Measurements from ENCODE around the gene CD69. TPM values are rescaled to one million over a fixed set of nuclear protein-coding genes. Genes with fewer than 3 reads are reported as not detected.
A peak's percentile ranks its signal among the peaks of the same experiment; 100 is the strongest.
"Not testable (repeated sequence)": the region's sequence is repeated elsewhere in the genome, so short reads cannot be mapped to it uniquely, and the experiment has no call there.

The CD69 gene
- total RNA-seq, 2 experiments from 2014 or later = 150 to 153 TPM

DNA sequence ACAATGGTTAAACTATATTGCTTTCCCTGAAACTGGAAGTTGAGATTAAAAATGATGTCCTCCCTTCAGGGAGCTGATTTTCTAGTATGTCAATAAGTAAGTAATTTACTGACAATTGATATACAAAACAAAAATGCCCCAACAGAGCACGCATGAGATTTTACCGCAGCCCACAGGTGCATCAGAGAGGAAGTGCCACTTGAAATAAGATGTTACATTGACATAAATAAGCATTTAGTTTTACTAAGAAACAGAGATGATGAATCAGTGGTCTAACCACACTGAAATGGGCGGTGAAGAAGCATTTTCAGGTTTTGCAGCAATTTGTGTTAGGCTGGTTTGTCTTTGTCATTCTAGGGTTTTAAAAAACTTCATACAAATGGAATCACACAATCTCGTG, 19.0 kb downstream of the CD69 start:
- CTCF ChIA-PET = interaction anchor here (0.9 to 2.7 kb wide), 10 partner anchors 9 to 411 kb away, joined by 3 to 88 read pairs (median 6); partner anchors contain the start of genes CLEC2D and CLECL1
- intact Hi-C loops (cut with micrococcal nuclease) = loop anchor here (1.0 to 5.0 kb wide), 11 partner anchors 8 to 931 kb away; partner anchors contain the start of genes CLECL1 and STYK1
- peak overlapping the region; percentile 70 for H3K4me3 Mint-ChIP-seq
- peaks cover 3% of the 10 kb centered on the region for H3K36me3 Mint-ChIP-seq (ENCODE audit: low read depth)
- peaks cover 66% of the 10 kb centered on the region for H3K4me1 Mint-ChIP-seq (ENCODE audit: low read depth)
- no peaks in the 10 kb centered on the region for H3K27me3 Mint-ChIP-seq (ENCODE audit: low read depth)
- no peaks in the 10 kb centered on the region for H3K9me3 Mint-ChIP-seq
- peak overlapping the region; percentile 60 for H3K27ac Mint-ChIP-seq
- peak; percentile 91 for DNase-seq

DNA sequence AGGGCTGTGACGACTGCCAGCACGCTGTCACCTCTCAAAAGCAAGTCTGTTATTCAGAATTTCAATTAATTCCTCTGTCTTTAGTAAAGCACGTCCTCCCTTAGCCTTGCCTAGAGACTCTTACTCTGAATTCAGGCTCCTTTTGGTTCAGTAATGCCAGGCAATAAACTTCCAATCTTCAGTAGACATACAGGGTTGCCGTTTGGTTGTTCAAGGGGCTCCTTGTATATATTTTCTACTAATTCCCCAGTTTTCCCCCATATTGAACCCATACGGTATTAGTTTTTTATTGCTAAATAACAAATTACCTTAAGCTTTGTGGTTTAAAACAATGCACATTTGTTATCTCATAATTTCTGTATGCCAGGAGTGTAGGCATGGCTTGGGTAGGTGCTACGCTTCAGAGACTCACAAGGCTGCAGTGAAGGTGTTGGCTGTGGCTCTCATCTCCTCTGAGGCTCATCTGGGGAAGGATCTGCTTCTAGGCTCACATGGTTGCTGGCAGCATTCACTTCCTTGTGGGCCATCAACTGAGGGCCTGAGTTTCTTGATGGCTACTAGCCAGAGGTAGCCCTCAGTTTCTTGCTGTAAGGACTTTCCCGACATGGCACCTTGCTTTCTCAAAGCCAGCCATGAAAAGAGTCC, 20.5 kb downstream of the CD69 start:
- no peak for DNase-seq
- H3K27ac Mint-ChIP-seq = peak overlapping the region; percentile 65
- peaks cover 3% of the 10 kb centered on the region for H3K36me3 Mint-ChIP-seq (ENCODE audit: low read depth)
- intact Hi-C loops (cut with micrococcal nuclease) = loop anchor here (2.0 to 5.0 kb wide), 3 partner anchors 33 to 932 kb away; partner anchors contain the start of gene STYK1
- peak overlapping the region; percentile 61 for H3K4me3 Mint-ChIP-seq
- H3K27me3 Mint-ChIP-seq (ENCODE audit: low read depth) = no peaks in the 10 kb centered on the region
- H3K4me1 Mint-ChIP-seq (ENCODE audit: low read depth) = peaks cover 69% of the 10 kb centered on the region
- peaks cover 3% of the 10 kb centered on the region for H3K9me3 Mint-ChIP-seq
- CTCF ChIA-PET = interaction anchor here (1.5 kb wide), 1 partner anchor 32 kb away, joined by 3 read pairs; no protein-coding TSS in a partner anchor

DNA sequence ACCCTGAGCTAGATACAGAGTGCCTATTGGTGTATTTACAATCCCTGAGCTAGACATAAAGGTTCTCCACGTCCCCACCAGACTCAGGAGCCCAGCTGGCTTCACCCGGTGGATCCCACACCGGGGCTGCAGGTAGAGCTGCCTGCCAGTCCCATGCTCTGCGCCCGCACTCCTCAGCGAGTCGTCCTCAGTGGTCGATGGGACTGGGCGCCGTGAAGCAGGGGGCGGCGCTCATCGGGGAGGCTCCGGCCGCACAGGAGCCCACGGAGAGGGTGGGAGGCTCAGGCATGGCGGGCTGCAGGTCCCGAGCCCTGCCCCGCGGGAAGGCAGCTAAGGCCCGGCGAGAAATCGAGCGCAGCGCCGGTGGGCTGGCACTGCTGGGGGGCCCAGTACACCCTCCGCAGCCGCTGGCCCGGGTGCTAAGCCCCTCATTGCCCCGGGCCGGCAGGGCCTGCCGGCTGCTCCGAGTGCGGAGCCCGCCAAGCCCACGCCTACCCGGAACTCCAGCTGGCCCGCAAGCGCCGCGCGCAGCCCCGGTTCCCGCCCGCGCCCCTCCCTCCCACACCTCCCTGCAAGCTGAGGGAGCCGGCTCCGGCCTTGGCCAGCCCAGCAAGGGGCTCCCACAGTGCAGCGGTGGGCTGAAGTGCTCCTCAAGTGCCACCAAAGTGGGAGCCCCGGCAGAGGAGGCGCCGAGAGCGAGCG, 21.1 kb downstream of the CD69 start:
- not testable (repeated sequence) for DNase-seq; H3K27me3 Mint-ChIP-seq (ENCODE audit: low read depth); H3K9me3 Mint-ChIP-seq; H3K36me3 Mint-ChIP-seq (ENCODE audit: low read depth); H3K27ac Mint-ChIP-seq
- peak overlapping the region; percentile 61 for H3K4me3 Mint-ChIP-seq
- CTCF ChIA-PET = interaction anchor here (1.2 to 1.5 kb wide), 2 partner anchors 31 kb away, joined by 3 to 5 read pairs; no protein-coding TSS in a partner anchor
- intact Hi-C loops (cut with micrococcal nuclease) = loop anchor here (2.0 to 5.0 kb wide), 3 partner anchors 33 to 933 kb away; partner anchors contain the start of gene STYK1
- peaks cover 62% of the 10 kb centered on the region for H3K4me1 Mint-ChIP-seq (ENCODE audit: low read depth)

DNA sequence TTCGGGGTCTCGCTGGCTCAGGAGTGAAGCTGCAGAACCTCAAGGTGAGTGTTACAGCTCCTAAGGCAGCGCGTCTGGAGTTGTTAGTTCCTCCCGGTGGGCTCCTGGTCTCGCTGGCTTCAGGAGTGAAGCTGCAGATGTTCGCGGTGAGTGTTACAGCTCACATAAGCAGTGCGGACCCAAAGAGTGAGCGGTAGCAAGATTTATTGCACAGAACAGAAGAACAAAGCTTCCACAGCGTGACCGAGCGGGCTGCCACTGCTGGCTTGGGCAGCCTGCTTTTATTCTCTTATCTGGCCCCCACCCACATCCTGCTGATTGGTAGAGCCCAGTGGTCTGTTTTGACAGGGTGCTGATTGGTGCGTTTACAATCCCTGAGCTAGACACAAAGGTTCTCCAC, 21.8 kb downstream of the CD69 start:
- CTCF ChIA-PET = interaction anchor here (1.2 kb wide), 1 partner anchor 31 kb away, joined by 5 read pairs; no protein-coding TSS in a partner anchor
- intact Hi-C loops (cut with micrococcal nuclease) = not testable (repeated sequence)

DNA sequence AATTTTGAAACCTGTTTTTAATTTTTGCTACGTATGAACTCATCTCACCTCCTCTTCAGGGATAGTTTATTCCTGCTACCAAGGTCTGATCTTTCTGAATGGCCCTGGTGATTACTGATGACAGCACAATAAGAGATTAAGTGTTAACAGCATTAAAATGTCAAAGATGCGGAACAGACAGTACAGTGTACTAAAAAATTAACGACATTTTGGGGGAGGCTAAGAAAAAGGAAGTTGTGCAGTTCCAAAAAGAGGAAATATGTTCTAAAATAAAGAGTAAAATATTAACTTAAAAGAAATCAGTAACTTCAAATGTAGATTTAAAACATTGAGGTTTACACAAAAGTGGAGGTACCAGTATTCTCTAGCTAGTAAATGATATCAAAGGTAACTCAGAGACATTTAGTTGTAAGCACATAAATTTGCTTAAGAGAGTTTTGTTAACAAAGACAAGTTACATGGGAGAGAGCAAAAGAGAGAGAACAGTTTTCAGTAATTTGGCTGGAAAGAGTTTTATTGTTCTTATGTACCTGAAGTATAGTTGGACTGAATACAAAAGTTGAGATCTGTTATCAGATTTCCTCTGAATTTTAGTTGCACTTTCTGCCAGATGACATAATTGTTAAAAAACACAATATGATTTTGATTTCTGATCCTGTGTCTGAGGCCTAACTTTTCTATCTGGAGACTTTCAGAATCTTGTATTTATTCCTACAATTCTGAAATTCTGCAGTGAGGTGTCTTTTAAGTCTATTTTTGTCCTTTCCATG, 23.6 kb downstream of the CD69 start:
- Mint-ChIP-seq H3K36me3 (ENCODE audit: low read depth) (peaks cover 3% of the 10 kb centered on the region), H3K9me3 (peaks cover 3% of the 10 kb centered on the region), H3K4me3 (peak overlapping the region; percentile 42), H3K27ac (peak overlapping the region; percentile 65), H3K27me3 (ENCODE audit: low read depth) (no peaks in the 10 kb centered on the region), H3K4me1 (ENCODE audit: low read depth) (peaks cover 62% of the 10 kb centered on the region)
- CTCF ChIA-PET = interaction anchor here (0.8 kb wide), 2 partner anchors 35 to 102 kb away, joined by 3 read pairs; no protein-coding TSS in a partner anchor
- intact Hi-C loops (cut with micrococcal nuclease) = loop anchor here (2.0 kb wide), 1 partner anchor 62 kb away; no protein-coding TSS in a partner anchor
- DNase-seq = no peak

More for the DNA sequence above, 21.8 kb downstream of the CD69 start:
- DNase-seq; H3K36me3 Mint-ChIP-seq (ENCODE audit: low read depth); H3K9me3 Mint-ChIP-seq; H3K27me3 Mint-ChIP-seq (ENCODE audit: low read depth): not testable (repeated sequence)
- Mint-ChIP-seq H3K4me1 (ENCODE audit: low read depth) (peaks cover 64% of the 10 kb centered on the region), H3K27ac (peak overlapping the region; percentile 67), H3K4me3 (peak overlapping the region; percentile 38)

DNA sequence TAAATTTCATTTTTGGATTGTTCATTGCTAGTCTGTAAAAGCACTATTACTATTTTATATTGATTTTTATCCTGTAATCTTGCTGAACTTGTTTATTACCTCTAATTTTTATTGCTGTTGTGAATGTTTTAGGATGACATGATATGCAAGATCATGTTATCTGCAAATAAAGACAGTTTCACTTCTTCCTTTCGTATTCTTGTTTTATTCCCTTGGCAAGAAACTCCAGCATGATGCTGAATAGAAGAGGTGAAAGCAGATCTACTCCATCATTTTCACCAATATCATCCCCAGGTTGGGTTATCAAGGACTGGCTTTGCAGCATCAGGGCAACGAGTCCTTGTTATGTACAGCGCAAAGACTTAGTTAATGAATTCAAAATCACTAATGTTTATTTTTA, 25.1 kb downstream of the CD69 start:
- intact Hi-C loops (cut with micrococcal nuclease) = no loop called here

DNA sequence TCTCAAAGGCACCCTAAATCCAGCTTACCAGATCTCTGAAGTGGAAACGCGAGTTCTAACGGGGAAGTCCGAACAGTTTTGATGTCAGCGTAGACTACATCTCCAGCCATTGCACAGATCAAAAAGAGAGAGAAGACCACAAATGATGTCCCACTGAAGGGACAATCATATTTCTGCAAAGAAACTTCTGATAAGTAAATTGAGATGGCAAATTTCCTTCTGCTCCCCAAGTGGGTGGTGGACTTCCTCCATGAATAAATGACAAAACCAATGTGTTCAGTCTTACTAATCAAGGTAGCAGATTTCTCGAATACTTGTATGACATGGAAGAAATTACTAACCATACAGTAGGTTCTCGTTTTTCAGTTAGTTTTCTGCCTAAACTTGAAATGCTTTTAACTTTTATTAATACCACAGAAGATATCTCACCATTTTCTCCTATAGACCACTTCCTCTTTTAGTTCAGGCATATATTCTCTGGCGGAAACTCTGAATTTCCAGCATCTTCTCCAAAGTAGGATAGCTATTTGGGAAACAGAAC, 27.7 kb downstream of the CD69 start, which contains the start of gene CLECL1:
TSS of gene CLECL1 (minus strand) at position 177 of the 541 bp plus-strand sequence.
- Mint-ChIP-seq H3K4me1 (ENCODE audit: low read depth) (peaks cover 54% of the 10 kb centered on the region), H3K27me3 (ENCODE audit: low read depth) (no peaks in the 10 kb centered on the region), H3K27ac (peak within 1 kb of the TSS; percentile 59), H3K9me3 (peaks cover 3% of the 10 kb centered on the region), H3K4me3 (peak within 1 kb of the TSS; percentile 63), H3K36me3 (ENCODE audit: low read depth) (no peaks in the 10 kb centered on the region)
- intact Hi-C loops (cut with micrococcal nuclease) = loop anchor here (1.0 to 2.0 kb wide), 4 partner anchors 8 to 488 kb away; no protein-coding TSS in a partner anchor
- DNase-seq = peak; percentile 44
- CTCF ChIA-PET = interaction anchor here (0.6 to 2.2 kb wide), 4 partner anchors 8 to 361 kb away, joined by 3 to 10 read pairs (median 4); no protein-coding TSS in a partner anchor

More for the DNA sequence above, 25.1 kb downstream of the CD69 start:
- DNase-seq = no peak
- Mint-ChIP-seq H3K27me3 (ENCODE audit: low read depth) (no peaks in the 10 kb centered on the region), H3K27ac (no peak overlapping the region), H3K36me3 (ENCODE audit: low read depth) (peaks cover 3% of the 10 kb centered on the region), H3K9me3 (peaks cover 3% of the 10 kb centered on the region), H3K4me1 (ENCODE audit: low read depth) (peaks cover 67% of the 10 kb centered on the region), H3K4me3 (no peak overlapping the region)
- CTCF ChIA-PET = interaction anchor here (0.6 kb wide), 1 partner anchor 62 kb away, joined by 3 read pairs; no protein-coding TSS in a partner anchor

DNA sequence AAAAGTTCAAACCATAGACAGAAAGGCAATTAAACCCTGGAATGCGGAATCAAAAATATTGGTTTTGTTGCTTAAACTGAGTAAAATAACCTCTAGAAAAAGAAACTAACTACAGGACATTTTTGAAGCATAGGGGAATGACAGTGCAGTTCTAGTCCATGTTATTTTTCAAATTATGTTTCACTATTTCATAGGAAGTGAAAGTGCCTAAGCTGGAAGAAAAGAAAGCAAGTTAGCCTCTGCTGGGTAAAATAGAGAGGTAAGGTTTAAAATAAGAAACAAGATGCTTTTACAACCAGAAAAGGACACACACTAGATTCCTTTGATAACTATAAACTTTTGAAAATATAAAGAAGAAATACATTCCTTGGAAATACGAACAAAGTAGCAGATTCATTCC, 28.9 kb downstream of the CD69 start:
- CTCF ChIA-PET = interaction anchor here (2.2 to 2.8 kb wide), 2 partner anchors 11 kb away, joined by 10 to 15 read pairs; no protein-coding TSS in a partner anchor
- no peak overlapping the region for H3K27ac Mint-ChIP-seq
- intact Hi-C loops (cut with micrococcal nuclease) = loop anchor here (2.0 kb wide), 2 partner anchors 25 to 487 kb away; no protein-coding TSS in a partner anchor

DNA sequence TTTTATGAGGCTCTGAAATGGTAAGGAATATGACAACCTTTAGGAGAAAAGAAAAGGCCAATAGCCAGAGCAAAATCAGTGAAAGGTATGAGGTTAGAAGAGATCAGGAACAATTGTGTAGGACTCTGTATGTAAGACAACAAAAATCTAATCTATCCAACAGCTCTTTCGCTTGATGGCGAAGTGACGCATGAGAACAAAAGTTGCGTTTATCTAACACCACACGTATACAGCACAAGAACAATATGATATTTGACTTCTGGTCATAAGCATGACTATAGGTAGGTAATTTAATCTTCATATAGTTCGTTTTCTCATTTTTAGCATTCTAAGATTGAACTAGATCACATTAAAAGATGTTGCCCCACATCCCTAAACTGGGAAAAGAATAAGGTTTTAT, 29.3 kb downstream of the CD69 start:
- intact Hi-C loops (cut with micrococcal nuclease) = no loop called here
- Mint-ChIP-seq H3K27me3 (ENCODE audit: low read depth) (no peaks in the 10 kb centered on the region), H3K4me1 (ENCODE audit: low read depth) (peaks cover 41% of the 10 kb centered on the region), H3K4me3 (peak overlapping the region; percentile 43), H3K36me3 (ENCODE audit: low read depth) (no peaks in the 10 kb centered on the region), H3K9me3 (peaks cover 3% of the 10 kb centered on the region), H3K27ac (peak overlapping the region; percentile 12)
- no peak for DNase-seq
- CTCF ChIA-PET = interaction anchor here (2.8 kb wide), 1 partner anchor 11 kb away, joined by 15 read pairs; no protein-coding TSS in a partner anchor

More for the DNA sequence above, 28.9 kb downstream of the CD69 start:
- Mint-ChIP-seq H3K9me3 (peaks cover 3% of the 10 kb centered on the region), H3K4me3 (peak overlapping the region; percentile 43), H3K27me3 (ENCODE audit: low read depth) (no peaks in the 10 kb centered on the region), H3K4me1 (ENCODE audit: low read depth) (peaks cover 44% of the 10 kb centered on the region), H3K36me3 (ENCODE audit: low read depth) (no peaks in the 10 kb centered on the region)
- no peak for DNase-seq

DNA sequence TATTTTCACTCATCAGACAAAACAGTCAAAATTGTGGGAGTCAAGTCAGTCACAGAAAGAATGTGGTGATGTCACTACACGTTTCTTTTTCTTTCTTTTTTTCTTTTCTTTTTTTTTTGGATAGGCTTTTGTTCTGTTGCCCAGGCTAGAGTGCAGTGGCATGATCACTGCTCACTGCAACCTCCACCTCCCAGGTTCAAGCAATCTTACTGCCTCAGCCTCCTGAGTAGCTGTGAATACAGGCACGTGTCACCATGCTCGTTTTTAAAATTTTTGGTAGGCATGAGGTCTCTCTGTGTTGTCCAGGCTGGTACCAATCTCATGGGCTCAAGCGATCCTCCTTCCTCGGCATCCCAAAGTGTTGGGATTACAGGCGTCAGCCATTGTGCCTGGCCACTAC, 30.1 kb downstream of the CD69 start:
- Mint-ChIP-seq H3K36me3 (ENCODE audit: low read depth) (no peaks in the 10 kb centered on the region), H3K4me3 (peak overlapping the region; percentile 36), H3K27me3 (ENCODE audit: low read depth) (no peaks in the 10 kb centered on the region), H3K27ac (peak overlapping the region; percentile 36), H3K4me1 (ENCODE audit: low read depth) (peaks cover 39% of the 10 kb centered on the region), H3K9me3 (peaks cover under 1% of the 10 kb centered on the region)
- CTCF ChIA-PET = interaction anchor here (0.9 to 2.8 kb wide), 4 partner anchors 12 to 96 kb away, joined by 3 to 15 read pairs (median 5); no protein-coding TSS in a partner anchor
- DNase-seq = no peak
- intact Hi-C loops (cut with micrococcal nuclease) = no loop called here

DNA sequence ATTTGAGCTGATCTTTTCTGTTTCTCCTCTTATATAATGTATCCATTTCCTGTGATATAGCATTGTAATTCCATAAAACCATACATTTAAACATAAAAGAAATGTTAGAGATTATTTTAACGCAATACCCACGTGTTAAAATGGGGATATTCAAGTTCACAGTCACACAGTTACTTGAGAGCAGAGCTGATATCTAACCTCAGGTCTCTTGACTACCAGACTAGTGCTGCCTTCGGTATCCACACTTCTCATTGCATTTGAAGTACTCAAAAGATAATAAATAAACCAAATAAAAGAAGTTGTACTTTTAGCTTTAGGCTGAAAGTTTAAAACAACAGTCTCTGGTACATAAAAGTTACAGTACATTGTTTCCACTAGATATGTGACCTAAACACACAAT, 30.7 kb downstream of the CD69 start:
- CTCF ChIA-PET = interaction anchor here (0.9 to 2.8 kb wide), 6 partner anchors 12 to 96 kb away, joined by 3 to 15 read pairs (median 4); no protein-coding TSS in a partner anchor
- Mint-ChIP-seq H3K27ac (no peak overlapping the region), H3K36me3 (ENCODE audit: low read depth) (no peaks in the 10 kb centered on the region), H3K9me3 (no peaks in the 10 kb centered on the region), H3K4me3 (no peak overlapping the region), H3K4me1 (ENCODE audit: low read depth) (peaks cover 39% of the 10 kb centered on the region), H3K27me3 (ENCODE audit: low read depth) (no peaks in the 10 kb centered on the region)
- intact Hi-C loops (cut with micrococcal nuclease) = no loop called here
- DNase-seq = no peak

All from activated naive CD4-positive, alpha-beta T cell treated with anti-CD3 and anti-CD28 coated beads for 36 hours (primary cell).